GM12878 (cell line): ENCODE data around the gene IRF8. TPM values are rescaled to one million over a fixed set of nuclear protein-coding genes. Genes with fewer than 3 reads are reported as not detected.

Experiments
- CBX3 ChIP-seq: fragments of 200-600 bp; sonication (generic); IDR thresholded peaks from 2 replicates; pipeline ENCODE4 v1.6.1; 2016; ENCODE audit warnings: low read depth, borderline replicate concordance
- EP300 ChIP-seq, 2 experiments: fragments of 150-350 bp in 1 of 2; IDR thresholded peaks; 2 replicates each; pipeline ENCODE4 v1.6.1; 2011 to 2012; ENCODE audit warnings: low read depth in 2 of 2, low read length in 2 of 2, borderline replicate concordance in 1 of 2, improper control_type of control experiment in 1 of 2, inconsistent platforms in 1 of 2; ENCODE audit not compliant: control insufficient read depth in 1 of 2
- ESRRA ChIP-seq: IDR thresholded peaks from 2 replicates; pipeline ENCODE4 v1.6.1; 2012; ENCODE audit warnings: mild to moderate bottlenecking, low read length, improper control_type of control experiment
- EZH2 ChIP-seq: IDR thresholded peaks from 2 replicates; pipeline ENCODE4 v1.6.1; 2012; ENCODE audit warnings: low read depth, mild to moderate bottlenecking, control low read depth, inconsistent platforms, low read length, borderline replicate concordance; ENCODE audit not compliant: control insufficient read depth
- KLF5 ChIP-seq: fragments of 450-650 bp; IDR thresholded peaks from 2 replicates; pipeline ENCODE4 v1.6.1; 2014; ENCODE audit warnings: mild to moderate bottlenecking; ENCODE audit not compliant: partially characterized antibody
- POLR2A ChIP-seq: IDR thresholded peaks from 2 replicates; pipeline ENCODE4 v1.6.1; 2011; ENCODE audit warnings: low read depth, mild to moderate bottlenecking, low read length
- STAT3 ChIP-seq: IDR thresholded peaks from 2 replicates; pipeline ENCODE4 v1.6.1; 2011; ENCODE audit warnings: low read depth, low read length, improper control_type of control experiment
- ZNF622 ChIP-seq: fragments of 450-650 bp; IDR thresholded peaks from 2 replicates; pipeline ENCODE4 v1.6.1; 2017; ENCODE audit warnings: mild to moderate bottlenecking, inconsistent platforms
- ZZZ3 ChIP-seq: IDR thresholded peaks from 2 replicates; pipeline ENCODE4 v1.6.1; 2011; ENCODE audit warnings: low read depth; ENCODE audit not compliant: control insufficient read depth, insufficient read length
- polyA plus RNA-seq, 11 experiments: library from polyadenylated mRNA; depleted of rRNA in 4 of 11; unstranded in 6 of 11; stranded (reverse) in 5 of 11; fragments of >200 nt; fragmentation: Nextera tagmentation in 4 of 11; fragmentation: Illumina TruSeq in 1 of 11; extraction: Ambion mirVana in 4 of 11; extraction: Trizol in 1 of 11; gene quantifications; 1 replicate in 1 of 11; 2 replicates in 10 of 11; pipeline versions ENCODE4 v1.2.1 to v1.2.3, GENCODE V29; 2011 to 2016; ENCODE audit warnings: inconsistent platforms in 2 of 11, missing spikeins in 2 of 11, low read depth in 1 of 11
- total RNA-seq, 4 experiments: library from RNA; depleted of rRNA in 3 of 4; stranded (reverse); fragments of >200 nt in 3 of 4; fragmentation: Illumina TruSeq in 1 of 4; extraction: Trizol in 1 of 4; gene quantifications; 2 replicates each; pipeline versions ENCODE4 v1.2.1 to v1.2.3, GENCODE V29; 2013 to 2021
- TF ChIP-seq, protein P1 (sequence below): IDR thresholded peaks from 2 replicates; pipeline ENCODE4 v1.6.1; 2012; ENCODE audit warnings: improper control_type of control experiment, low read depth, low read length; ENCODE audit not compliant: insufficient replicate concordance
- TF ChIP-seq, protein P2 (sequence below): IDR thresholded peaks from 2 replicates; pipeline ENCODE4 v1.6.1; 2011; ENCODE audit warnings: low read depth, mild to moderate bottlenecking, low read length, moderate library complexity, borderline replicate concordance; ENCODE audit errors: extremely low read depth
- TF ChIP-seq, protein P3 (sequence below): fragments of 150-350 bp; IDR thresholded peaks from 2 replicates; pipeline ENCODE4 v1.6.1; 2014; ENCODE audit warnings: mild to moderate bottlenecking, low read depth, low read length

The IRF8 gene
- total and polyA plus RNA-seq, 10 of the 15 experiments (the other 5 are each of a cell fraction or from before 2014, with no cell fraction given) = 17.1 to 237 (median 172) TPM

DNA sequence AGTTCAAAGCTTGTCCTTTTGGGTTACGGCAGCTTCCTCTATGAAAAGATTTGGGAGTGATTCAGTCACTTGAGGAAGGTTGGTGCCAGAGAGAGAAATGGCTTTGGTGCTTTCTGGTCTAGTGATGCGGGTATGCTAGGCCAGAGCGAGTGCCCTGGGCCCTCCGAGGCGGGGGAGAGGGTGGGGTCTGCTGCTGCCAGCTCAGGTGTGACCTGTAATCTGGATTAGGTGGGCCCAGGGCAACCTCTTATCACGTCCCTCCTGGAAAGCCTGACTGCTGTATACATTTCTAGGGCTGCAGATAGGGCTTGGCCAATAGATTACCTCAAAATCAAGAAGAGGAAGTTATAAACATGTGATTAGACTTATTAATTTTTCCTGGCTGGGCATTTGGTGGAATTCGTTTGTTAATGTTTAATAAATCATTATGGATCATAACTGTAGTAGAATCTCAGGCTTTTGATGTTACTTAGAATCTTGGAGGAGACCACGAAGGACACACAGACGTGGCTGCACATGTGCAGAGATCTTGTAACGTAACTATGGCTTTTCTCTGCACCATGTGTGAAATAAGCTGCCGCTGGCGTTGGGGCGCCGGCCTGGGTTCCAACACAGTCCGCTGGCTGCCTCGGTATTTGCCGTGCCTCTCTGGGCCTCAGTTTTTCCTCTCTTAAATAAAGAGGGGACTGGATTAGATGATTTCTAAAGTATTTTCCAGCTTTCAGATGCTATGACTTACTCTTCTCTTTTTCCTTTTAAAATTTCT is 1.2 kb downstream of the IRF8 start (continued):
- TF ChIP-seq EP300 (IDR thresholded peaks at IDR 0.05; ENCODE audit: borderline replicate concordance in 1 of 2, control insufficient read depth in 1 of 2, low read depth in 2 of 2, low read length in 2 of 2) (no peak), ZZZ3 (no peak), ZNF622 (no peak), POLR2A (peak; percentile 39; the same call in 1 of the 2 replicates), CBX3 (no peak), STAT3 (no peak), EZH2 (no peak), KLF5 (no peak), ESRRA (no peak)
- TF ChIP-seq, protein P1, sequence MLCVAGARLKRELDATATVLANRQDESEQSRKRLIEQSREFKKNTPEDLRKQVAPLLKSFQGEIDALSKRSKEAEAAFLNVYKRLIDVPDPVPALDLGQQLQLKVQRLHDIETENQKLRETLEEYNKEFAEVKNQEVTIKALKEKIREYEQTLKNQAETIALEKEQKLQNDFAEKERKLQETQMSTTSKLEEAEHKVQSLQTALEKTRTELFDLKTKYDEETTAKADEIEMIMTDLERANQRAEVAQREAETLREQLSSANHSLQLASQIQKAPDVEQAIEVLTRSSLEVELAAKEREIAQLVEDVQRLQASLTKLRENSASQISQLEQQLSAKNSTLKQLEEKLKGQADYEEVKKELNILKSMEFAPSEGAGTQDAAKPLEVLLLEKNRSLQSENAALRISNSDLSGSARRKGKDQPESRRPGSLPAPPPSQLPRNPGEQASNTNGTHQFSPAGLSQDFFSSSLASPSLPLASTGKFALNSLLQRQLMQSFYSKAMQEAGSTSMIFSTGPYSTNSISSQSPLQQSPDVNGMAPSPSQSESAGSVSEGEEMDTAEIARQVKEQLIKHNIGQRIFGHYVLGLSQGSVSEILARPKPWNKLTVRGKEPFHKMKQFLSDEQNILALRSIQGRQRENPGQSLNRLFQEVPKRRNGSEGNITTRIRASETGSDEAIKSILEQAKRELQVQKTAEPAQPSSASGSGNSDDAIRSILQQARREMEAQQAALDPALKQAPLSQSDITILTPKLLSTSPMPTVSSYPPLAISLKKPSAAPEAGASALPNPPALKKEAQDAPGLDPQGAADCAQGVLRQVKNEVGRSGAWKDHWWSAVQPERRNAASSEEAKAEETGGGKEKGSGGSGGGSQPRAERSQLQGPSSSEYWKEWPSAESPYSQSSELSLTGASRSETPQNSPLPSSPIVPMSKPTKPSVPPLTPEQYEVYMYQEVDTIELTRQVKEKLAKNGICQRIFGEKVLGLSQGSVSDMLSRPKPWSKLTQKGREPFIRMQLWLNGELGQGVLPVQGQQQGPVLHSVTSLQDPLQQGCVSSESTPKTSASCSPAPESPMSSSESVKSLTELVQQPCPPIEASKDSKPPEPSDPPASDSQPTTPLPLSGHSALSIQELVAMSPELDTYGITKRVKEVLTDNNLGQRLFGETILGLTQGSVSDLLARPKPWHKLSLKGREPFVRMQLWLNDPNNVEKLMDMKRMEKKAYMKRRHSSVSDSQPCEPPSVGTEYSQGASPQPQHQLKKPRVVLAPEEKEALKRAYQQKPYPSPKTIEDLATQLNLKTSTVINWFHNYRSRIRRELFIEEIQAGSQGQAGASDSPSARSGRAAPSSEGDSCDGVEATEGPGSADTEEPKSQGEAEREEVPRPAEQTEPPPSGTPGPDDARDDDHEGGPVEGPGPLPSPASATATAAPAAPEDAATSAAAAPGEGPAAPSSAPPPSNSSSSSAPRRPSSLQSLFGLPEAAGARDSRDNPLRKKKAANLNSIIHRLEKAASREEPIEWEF = no peak
- TF ChIP-seq, protein P2, sequence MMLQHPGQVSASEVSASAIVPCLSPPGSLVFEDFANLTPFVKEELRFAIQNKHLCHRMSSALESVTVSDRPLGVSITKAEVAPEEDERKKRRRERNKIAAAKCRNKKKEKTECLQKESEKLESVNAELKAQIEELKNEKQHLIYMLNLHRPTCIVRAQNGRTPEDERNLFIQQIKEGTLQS = no peak
- TF ChIP-seq, protein P3, sequence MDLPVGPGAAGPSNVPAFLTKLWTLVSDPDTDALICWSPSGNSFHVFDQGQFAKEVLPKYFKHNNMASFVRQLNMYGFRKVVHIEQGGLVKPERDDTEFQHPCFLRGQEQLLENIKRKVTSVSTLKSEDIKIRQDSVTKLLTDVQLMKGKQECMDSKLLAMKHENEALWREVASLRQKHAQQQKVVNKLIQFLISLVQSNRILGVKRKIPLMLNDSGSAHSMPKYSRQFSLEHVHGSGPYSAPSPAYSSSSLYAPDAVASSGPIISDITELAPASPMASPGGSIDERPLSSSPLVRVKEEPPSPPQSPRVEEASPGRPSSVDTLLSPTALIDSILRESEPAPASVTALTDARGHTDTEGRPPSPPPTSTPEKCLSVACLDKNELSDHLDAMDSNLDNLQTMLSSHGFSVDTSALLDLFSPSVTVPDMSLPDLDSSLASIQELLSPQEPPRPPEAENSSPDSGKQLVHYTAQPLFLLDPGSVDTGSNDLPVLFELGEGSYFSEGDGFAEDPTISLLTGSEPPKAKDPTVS = no peak
